ENCODE measurements around the gene PLA2G4A.

- TF ChIP-seq CTCF (conservative IDR thresholded peaks at IDR 0.05; ENCODE audit: low read length) (no peak), EZH2phosphoT487 (IDR thresholded peaks at IDR 0.05; ENCODE audit: borderline replicate concordance) (no peak)
These were observed 59.6 kb downstream of the PLA2G4A start for GRCh38 chr1:186888367-186888766.

All from Loucy (cell line).